NT2/D1 (cell line): ENCODE data around the gene USH2A.

ENCODE experiments used
- SUZ12 ChIP-seq: IDR thresholded peaks from 2 replicates; pipeline ENCODE4 v1.6.1; 2011; ENCODE audit not compliant: insufficient read length, insufficient read depth; ENCODE audit errors: extremely low read depth
- YY1 ChIP-seq: IDR thresholded peaks from 2 replicates; pipeline ENCODE4 v1.6.1; 2011; ENCODE audit not compliant: insufficient read length, insufficient read depth

DNA sequence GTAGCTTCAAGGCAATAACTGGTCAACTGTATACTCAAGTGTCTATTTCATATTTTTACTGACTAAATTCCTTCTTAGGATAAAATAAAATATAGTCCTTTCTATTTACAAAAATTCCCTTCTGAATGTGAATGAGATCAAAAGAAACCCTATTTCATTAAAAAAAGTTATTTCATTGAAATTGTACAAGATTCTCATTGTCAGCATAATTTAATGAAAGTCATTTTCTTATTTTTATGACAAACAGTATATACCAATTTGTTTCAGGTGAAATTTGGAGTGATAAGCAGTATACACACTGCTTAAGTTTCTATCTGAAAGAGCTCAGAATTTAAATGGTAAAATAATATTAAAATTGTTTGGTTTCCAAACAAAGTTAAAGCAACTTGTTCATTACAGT lies 269.2 kb downstream of the USH2A start:
- no peak for TF ChIP-seq SUZ12
- no peak for TF ChIP-seq YY1
